Upper lobe of right lung (tissue), 1 donor: Measurements from ENCODE around the gene FAM114A1. TPM values are rescaled to one million over a fixed set of nuclear protein-coding genes. Genes with fewer than 3 reads are reported as not detected.

Source experiments
- ATAC-seq: fragments of 200-7000 bp; cut with Tn5 transposase; one replicate; pipeline ENCODE4 v1.9.1; 2020; ENCODE audit warnings: mild to moderate bottlenecking, moderate library complexity
- DNase-seq: peaks from one replicate; pipeline ENCODE4 v3.0.0-alpha.2; 2020
- H3K27ac ChIP-seq: fragments of 200-600 bp; one replicate; pipeline ENCODE4 v1.8.0; 2022
- H3K27me3 ChIP-seq: fragments of 200-600 bp; one replicate; pipeline ENCODE4 v1.8.0; 2022; ENCODE audit warnings: mild to moderate bottlenecking
- H3K36me3 ChIP-seq: fragments of 200-600 bp; one replicate; pipeline ENCODE4 v1.8.0; 2022
- H3K4me1 ChIP-seq: fragments of 200-600 bp; one replicate; pipeline ENCODE4 v1.8.0; 2022
- H3K4me3 ChIP-seq: fragments of 200-600 bp; one replicate; pipeline ENCODE4 v1.8.0; 2022; ENCODE audit warnings: mild to moderate bottlenecking
- H3K9me3 ChIP-seq: fragments of 200-600 bp; one replicate; pipeline ENCODE4 v1.8.0; 2022
- intact Hi-C: fragments of 100-400 bp; cut with DNase I; formaldehyde crosslinking; loops from one replicate; pipeline ENCODE4 v1.11.0; 2022
- total RNA-seq: library from RNA; stranded (reverse); fragmentation: NEBNext Ultra II Directional; extraction: Animal tissue kit (Norgen Biotek cat#: 25700); gene quantifications from one replicate; pipeline ENCODE4 v1.2.1, GENCODE V29; 2021
- TF ChIP-seq, protein P1 (sequence below): fragments of 200-600 bp; IDR thresholded peaks from one replicate; pipeline ENCODE4 v1.8.0; 2022; ENCODE audit warnings: antibody characterized with exemption
- donor health status: DM: no; HTN: yes; CAD: no; lungs with severe emphysema.

The FAM114A1 gene
- total RNA-seq, 1 donor from 2014 or later = 39.8 TPM

DNA sequence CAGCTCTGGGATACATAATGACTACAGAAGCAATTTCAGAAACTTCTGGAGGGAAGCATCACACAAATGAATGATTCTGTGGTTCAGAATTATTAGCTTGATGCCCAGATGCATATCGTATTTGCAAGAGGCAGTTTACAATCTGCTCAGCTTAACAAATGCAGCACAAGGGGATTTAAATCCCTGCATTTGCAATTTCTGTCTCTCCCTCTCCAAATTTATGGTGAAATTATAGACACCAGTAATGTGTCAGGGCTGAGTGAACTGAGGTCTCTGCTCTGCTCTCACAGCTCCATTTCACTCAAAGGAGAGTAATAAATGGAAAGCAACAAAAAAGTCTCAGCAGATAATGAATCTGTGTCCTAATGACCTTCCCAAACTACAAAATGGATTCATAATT lies 84.4 kb downstream of the FAM114A1 start:
- Histone ChIP-seq H3K36me3 (no peaks in the 10 kb centered on the region), H3K9me3 (no peaks in the 10 kb centered on the region), H3K4me3 (no peak overlapping the region), H3K27ac (no peak overlapping the region), H3K4me1 (no peaks in the 10 kb centered on the region), H3K27me3 (no peaks in the 10 kb centered on the region)
- TF ChIP-seq, protein P1, sequence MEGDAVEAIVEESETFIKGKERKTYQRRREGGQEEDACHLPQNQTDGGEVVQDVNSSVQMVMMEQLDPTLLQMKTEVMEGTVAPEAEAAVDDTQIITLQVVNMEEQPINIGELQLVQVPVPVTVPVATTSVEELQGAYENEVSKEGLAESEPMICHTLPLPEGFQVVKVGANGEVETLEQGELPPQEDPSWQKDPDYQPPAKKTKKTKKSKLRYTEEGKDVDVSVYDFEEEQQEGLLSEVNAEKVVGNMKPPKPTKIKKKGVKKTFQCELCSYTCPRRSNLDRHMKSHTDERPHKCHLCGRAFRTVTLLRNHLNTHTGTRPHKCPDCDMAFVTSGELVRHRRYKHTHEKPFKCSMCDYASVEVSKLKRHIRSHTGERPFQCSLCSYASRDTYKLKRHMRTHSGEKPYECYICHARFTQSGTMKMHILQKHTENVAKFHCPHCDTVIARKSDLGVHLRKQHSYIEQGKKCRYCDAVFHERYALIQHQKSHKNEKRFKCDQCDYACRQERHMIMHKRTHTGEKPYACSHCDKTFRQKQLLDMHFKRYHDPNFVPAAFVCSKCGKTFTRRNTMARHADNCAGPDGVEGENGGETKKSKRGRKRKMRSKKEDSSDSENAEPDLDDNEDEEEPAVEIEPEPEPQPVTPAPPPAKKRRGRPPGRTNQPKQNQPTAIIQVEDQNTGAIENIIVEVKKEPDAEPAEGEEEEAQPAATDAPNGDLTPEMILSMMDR = no peak
- no peak for DNase-seq
- intact Hi-C loops = no loop called here
- no peak for ATAC-seq

DNA sequence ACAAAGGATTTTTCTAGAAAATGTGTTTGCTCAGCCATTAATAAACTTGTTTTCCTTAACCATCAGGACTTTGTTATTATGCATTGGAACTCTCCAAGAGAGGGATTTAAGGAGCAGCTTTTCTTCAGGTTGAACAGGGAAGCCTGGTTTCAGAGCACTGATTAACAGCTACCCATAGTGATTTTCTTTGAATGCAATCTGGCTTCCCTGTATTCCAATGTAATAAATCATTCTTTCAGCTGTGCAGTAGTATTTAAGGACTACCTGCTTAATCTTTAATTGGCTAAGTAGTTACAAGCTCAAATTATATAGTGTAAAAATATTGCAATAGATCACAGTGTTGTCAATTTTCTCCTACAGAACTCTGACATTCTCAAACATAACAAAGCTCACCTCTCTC lies 87.1 kb downstream of the FAM114A1 start:
- no peak overlapping the region for H3K27ac ChIP-seq
- H3K9me3 ChIP-seq = no peaks in the 10 kb centered on the region
- DNase-seq = no peak
- no peaks in the 10 kb centered on the region for H3K27me3 ChIP-seq
- no peaks in the 10 kb centered on the region for H3K4me1 ChIP-seq
- H3K4me3 ChIP-seq = no peak overlapping the region
- intact Hi-C loops = no loop called here
- H3K36me3 ChIP-seq = no peaks in the 10 kb centered on the region
- TF ChIP-seq, protein P1 = no peak
- no peak for ATAC-seq

DNA sequence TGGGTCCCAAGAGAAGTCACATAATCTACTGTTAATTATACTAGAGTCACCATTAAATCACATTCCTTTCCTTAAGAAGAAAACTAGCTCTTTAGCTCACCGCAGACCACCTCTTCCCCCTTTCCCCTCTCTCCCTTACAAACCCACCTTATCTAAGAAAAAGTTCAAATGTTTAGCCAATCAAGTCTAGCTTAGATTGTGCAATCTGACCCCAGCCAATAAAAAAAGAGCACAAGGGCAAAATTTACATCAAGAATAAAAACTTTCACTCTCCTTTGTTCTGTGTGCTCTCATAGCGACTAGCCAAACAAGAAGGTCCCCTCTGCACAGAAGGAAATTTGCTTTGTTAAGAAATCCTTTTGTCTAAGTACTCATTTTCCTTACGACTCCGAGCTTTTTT lies 88.4 kb downstream of the FAM114A1 start:
- Histone ChIP-seq H3K4me1 (no peaks in the 10 kb centered on the region), H3K36me3 (no peaks in the 10 kb centered on the region), H3K4me3 (no peak overlapping the region), H3K9me3 (no peaks in the 10 kb centered on the region), H3K27ac (no peak overlapping the region), H3K27me3 (no peaks in the 10 kb centered on the region)
- TF ChIP-seq, protein P1 = no peak
- intact Hi-C loops = no loop called here
- DNase-seq = no peak
- no peak for ATAC-seq

DNA sequence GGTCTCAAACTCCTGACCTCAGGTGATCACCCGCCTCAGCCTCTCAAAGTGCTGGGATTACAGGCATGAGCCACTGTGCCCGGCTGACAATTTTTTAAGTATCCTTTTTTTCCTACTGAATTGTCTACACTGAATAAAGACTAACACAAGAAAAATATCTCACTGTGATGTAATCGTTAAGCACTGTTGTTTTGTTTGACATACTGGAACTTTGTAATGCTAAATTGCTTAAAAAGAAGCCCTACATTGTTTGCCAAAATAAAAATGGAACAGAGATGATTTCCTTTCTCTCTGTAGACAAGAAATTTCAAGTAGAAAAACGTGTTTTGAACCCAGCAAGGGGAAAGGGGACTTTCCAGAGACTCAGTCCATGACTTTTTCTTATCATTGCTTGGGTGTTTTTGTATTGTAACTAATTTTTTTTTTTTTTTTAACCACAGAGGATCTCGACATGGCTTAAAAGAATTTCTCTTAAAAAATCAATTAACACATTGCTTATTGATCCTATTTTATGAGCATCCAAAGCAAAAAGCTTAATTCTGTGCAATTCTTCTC lies 89.7 kb downstream of the FAM114A1 start:
- H3K4me3 ChIP-seq = no peak overlapping the region
- intact Hi-C loops = no loop called here
- no peak overlapping the region for H3K27ac ChIP-seq
- H3K4me1 ChIP-seq = no peaks in the 10 kb centered on the region
- ATAC-seq (no peak), DNase-seq (no peak)
- TF ChIP-seq, protein P1 = no peak
- H3K9me3 ChIP-seq = no peaks in the 10 kb centered on the region
- H3K36me3 ChIP-seq = no peaks in the 10 kb centered on the region
- no peaks in the 10 kb centered on the region for H3K27me3 ChIP-seq

DNA sequence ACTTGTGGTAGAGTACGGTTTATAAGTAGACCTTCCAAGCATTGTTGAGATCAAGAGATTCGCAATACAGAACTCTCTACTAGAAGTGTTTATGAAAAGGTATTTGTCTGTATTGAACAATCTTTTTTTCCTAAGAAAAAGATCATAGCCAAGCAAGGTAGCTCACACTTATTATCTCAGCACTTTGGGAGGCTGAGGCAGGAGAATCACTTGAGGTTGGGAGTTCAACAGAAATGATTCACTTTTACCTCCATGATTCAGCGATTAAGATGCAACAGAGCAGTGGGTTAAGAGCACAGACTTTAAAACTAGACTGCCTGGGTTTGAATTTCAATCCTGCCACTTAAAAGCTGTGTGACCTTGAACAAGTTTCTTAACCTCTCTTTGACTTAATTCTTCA lies 90.3 kb downstream of the FAM114A1 start:
- no peak overlapping the region for H3K27ac ChIP-seq
- TF ChIP-seq, protein P1 = no peak
- H3K4me3 ChIP-seq = no peak overlapping the region
- no peaks in the 10 kb centered on the region for H3K27me3 ChIP-seq
- DNase-seq = no peak
- no peaks in the 10 kb centered on the region for H3K4me1 ChIP-seq
- no peaks in the 10 kb centered on the region for H3K9me3 ChIP-seq
- intact Hi-C loops = no loop called here
- no peaks in the 10 kb centered on the region for H3K36me3 ChIP-seq
- ATAC-seq = no peak
